Measurements from ENCODE around the gene VMP1.

Gene VMP1

DNA sequence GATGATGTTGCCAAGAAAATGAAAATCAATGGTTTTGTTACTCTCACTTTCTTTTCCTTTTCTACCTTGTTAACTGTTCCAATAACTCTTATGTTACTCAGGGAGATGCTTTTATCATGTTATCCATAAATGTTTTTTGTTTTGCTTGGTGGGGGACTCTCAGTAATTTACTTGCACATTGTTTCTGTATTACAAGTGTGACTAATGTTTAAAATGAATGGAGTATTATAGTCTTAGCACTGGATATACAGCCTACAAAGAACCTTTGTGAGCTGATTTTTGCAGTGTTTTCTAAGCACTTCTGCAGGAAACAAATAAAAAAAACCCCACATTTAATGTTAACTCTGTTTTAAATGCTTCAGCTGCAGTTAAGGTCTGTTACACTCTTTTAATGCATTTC lies 12.1 kb downstream of the VMP1 start:
- H3K79me2 ChIP-seq (ENCODE audit: control insufficient read depth, low read length): peaks cover 89% of the 10 kb centered on the region

DNA sequence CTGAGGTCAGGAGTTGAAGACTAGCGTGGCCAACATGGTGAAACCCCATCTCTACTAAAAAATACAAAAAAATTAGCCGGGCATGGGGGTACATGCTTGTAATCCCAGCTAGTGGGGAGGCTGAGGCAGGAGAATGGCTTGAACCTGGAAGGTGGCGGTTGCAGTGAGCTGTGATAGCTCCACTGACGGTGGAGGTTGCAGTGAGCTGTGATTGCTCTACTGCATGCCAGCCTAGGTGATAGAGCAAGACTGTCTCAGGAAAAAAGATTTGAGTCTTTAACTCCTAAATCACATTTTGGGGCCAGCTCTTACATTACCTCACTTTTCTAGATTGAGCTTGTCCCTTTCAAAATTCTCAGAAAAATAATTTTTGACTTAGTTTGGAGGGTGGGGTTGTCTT lies 15.2 kb downstream of the VMP1 start:
- Histone ChIP-seq H3K27me3 (ENCODE audit: control insufficient read depth, low read length) (no peaks in the 10 kb centered on the region), H3F3A (ENCODE audit: control insufficient read depth, insufficient read depth) (no peaks in the 10 kb centered on the region), H3K79me2 (ENCODE audit: control insufficient read depth, low read length) (peaks cover 81% of the 10 kb centered on the region), H3K4me3 (ENCODE audit: low read length) (no peak overlapping the region), H3K27ac (ENCODE audit: low read depth, low read length) (no peak overlapping the region), H3K4me1 (ENCODE audit: control insufficient read depth, low read length) (no peaks in the 10 kb centered on the region), H3K4me2 (ENCODE audit: low read length) (no peak overlapping the region), H3K9me2 (replicated peaks; ENCODE audit: control insufficient read depth, low read length) (no peaks in the 10 kb centered on the region), H4K20me1 (ENCODE audit: control insufficient read depth, insufficient read depth, low read depth, low read length) (no peaks in the 10 kb centered on the region), H3K36me3 (ENCODE audit: control insufficient read depth, low read length) (no peaks in the 10 kb centered on the region), H3K9me3 (ENCODE audit: control insufficient read depth, insufficient read depth, low read length) (no peaks in the 10 kb centered on the region)
- TF ChIP-seq EZH2phosphoT487 (IDR thresholded peaks at IDR 0.05; ENCODE audit: borderline replicate concordance, low read length): no peak
- TF ChIP-seq, protein P1, sequence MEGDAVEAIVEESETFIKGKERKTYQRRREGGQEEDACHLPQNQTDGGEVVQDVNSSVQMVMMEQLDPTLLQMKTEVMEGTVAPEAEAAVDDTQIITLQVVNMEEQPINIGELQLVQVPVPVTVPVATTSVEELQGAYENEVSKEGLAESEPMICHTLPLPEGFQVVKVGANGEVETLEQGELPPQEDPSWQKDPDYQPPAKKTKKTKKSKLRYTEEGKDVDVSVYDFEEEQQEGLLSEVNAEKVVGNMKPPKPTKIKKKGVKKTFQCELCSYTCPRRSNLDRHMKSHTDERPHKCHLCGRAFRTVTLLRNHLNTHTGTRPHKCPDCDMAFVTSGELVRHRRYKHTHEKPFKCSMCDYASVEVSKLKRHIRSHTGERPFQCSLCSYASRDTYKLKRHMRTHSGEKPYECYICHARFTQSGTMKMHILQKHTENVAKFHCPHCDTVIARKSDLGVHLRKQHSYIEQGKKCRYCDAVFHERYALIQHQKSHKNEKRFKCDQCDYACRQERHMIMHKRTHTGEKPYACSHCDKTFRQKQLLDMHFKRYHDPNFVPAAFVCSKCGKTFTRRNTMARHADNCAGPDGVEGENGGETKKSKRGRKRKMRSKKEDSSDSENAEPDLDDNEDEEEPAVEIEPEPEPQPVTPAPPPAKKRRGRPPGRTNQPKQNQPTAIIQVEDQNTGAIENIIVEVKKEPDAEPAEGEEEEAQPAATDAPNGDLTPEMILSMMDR (IDR thresholded peaks at IDR 0.05; ENCODE audit: low read depth, low read length, poor library complexity, severe bottlenecking): no peak

More for the DNA sequence above, 12.1 kb downstream of the VMP1 start:
- Histone ChIP-seq H3K4me1 (ENCODE audit: control insufficient read depth, low read length) (no peaks in the 10 kb centered on the region), H3K27me3 (ENCODE audit: control insufficient read depth, low read length) (no peaks in the 10 kb centered on the region), H3K9me3 (ENCODE audit: control insufficient read depth, insufficient read depth, low read length) (no peaks in the 10 kb centered on the region), H3F3A (ENCODE audit: control insufficient read depth, insufficient read depth) (no peaks in the 10 kb centered on the region), H3K36me3 (ENCODE audit: control insufficient read depth, low read length) (no peaks in the 10 kb centered on the region), H4K20me1 (ENCODE audit: control insufficient read depth, insufficient read depth, low read depth, low read length) (no peaks in the 10 kb centered on the region), H3K4me2 (ENCODE audit: low read length) (no peak overlapping the region), H3K27ac (ENCODE audit: low read depth, low read length) (no peak overlapping the region), H3K9me2 (replicated peaks; ENCODE audit: control insufficient read depth, low read length) (no peaks in the 10 kb centered on the region), H3K4me3 (ENCODE audit: low read length) (no peak overlapping the region)
- TF ChIP-seq, protein P1 (IDR thresholded peaks at IDR 0.05; ENCODE audit: low read depth, low read length, poor library complexity, severe bottlenecking): no peak
- TF ChIP-seq EZH2phosphoT487 (IDR thresholded peaks at IDR 0.05; ENCODE audit: borderline replicate concordance, low read length): no peak

DNA sequence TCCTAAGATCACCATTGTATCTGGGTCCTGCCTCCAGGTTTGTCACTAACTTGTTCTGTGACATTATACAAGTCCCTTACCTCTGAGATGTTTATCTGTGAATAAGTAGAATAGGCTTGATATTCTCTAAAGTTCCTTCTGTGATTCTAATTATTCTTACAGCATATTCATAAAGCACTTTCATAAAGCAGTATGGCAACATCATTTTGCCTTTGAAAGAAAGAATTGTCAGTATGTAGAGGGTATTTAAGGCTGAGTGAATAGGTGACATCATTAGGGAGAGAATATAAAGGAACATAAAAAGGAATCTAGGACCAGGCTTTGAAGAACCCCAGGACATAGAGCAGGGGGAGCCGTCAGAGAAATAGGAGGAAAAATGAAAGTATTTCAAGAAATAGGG lies 15.6 kb downstream of the VMP1 start:
- no peak overlapping the region for H3K4me2 ChIP-seq (ENCODE audit: low read length)
- no peaks in the 10 kb centered on the region for H3K36me3 ChIP-seq (ENCODE audit: control insufficient read depth, low read length)
- no peaks in the 10 kb centered on the region for H3K9me3 ChIP-seq (ENCODE audit: control insufficient read depth, insufficient read depth, low read length)
- H3K4me3 ChIP-seq (ENCODE audit: low read length): no peak overlapping the region
- peaks cover 81% of the 10 kb centered on the region for H3K79me2 ChIP-seq (ENCODE audit: control insufficient read depth, low read length)
- H3F3A ChIP-seq (ENCODE audit: control insufficient read depth, insufficient read depth): no peaks in the 10 kb centered on the region
- H3K27me3 ChIP-seq (ENCODE audit: control insufficient read depth, low read length): no peaks in the 10 kb centered on the region
- H3K9me2 ChIP-seq (replicated peaks; ENCODE audit: control insufficient read depth, low read length): no peaks in the 10 kb centered on the region
- no peaks in the 10 kb centered on the region for H4K20me1 ChIP-seq (ENCODE audit: control insufficient read depth, insufficient read depth, low read depth, low read length)
- TF ChIP-seq EZH2phosphoT487 (IDR thresholded peaks at IDR 0.05; ENCODE audit: borderline replicate concordance, low read length): no peak
- TF ChIP-seq, protein P1 (IDR thresholded peaks at IDR 0.05; ENCODE audit: low read depth, low read length, poor library complexity, severe bottlenecking): no peak
- H3K4me1 ChIP-seq (ENCODE audit: control insufficient read depth, low read length): no peaks in the 10 kb centered on the region
- H3K27ac ChIP-seq (ENCODE audit: low read depth, low read length): no peak overlapping the region

DNA sequence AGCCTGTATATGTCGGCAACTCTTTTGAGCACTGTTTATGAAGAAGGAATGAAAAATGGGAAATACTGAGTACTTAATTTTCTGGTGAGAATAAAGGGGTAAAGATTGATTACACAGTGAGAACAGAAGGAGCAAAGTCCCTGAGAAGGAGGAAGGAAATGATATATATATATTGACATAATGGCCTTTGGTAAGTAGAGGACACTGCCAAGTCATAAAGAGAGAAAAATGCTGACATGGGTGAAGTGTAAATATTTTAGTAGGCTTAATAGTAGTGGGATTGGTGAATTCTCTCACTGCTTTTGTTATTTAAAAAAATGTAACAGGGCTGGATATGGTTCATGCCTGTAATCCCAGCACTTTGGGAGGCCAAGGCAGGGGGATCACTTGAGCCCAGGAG lies 16.2 kb downstream of the VMP1 start:
- peaks cover 82% of the 10 kb centered on the region for H3K79me2 ChIP-seq (ENCODE audit: control insufficient read depth, low read length)
- no peaks in the 10 kb centered on the region for H3K27me3 ChIP-seq (ENCODE audit: control insufficient read depth, low read length)
- H3K9me2 ChIP-seq (replicated peaks; ENCODE audit: control insufficient read depth, low read length): no peaks in the 10 kb centered on the region

More for the DNA sequence above, 16.2 kb downstream of the VMP1 start:
- Histone ChIP-seq H3K9me3 (ENCODE audit: control insufficient read depth, insufficient read depth, low read length) (no peaks in the 10 kb centered on the region), H3K36me3 (ENCODE audit: control insufficient read depth, low read length) (no peaks in the 10 kb centered on the region), H4K20me1 (ENCODE audit: control insufficient read depth, insufficient read depth, low read depth, low read length) (no peaks in the 10 kb centered on the region), H3F3A (ENCODE audit: control insufficient read depth, insufficient read depth) (no peaks in the 10 kb centered on the region), H3K4me3 (ENCODE audit: low read length) (no peak overlapping the region), H3K4me2 (ENCODE audit: low read length) (no peak overlapping the region), H3K4me1 (ENCODE audit: control insufficient read depth, low read length) (no peaks in the 10 kb centered on the region), H3K27ac (ENCODE audit: low read depth, low read length) (no peak overlapping the region)
- TF ChIP-seq EZH2phosphoT487 (IDR thresholded peaks at IDR 0.05; ENCODE audit: borderline replicate concordance, low read length): no peak
- TF ChIP-seq, protein P1 (IDR thresholded peaks at IDR 0.05; ENCODE audit: low read depth, low read length, poor library complexity, severe bottlenecking): no peak
